Lower leg skin (tissue), 4 donors: ENCODE results near the gene TEK. TPM values are rescaled to one million over a fixed set of nuclear protein-coding genes. Genes with fewer than 3 reads are reported as not detected.

ENCODE experiments used
- DNase-seq, 2 donors: peaks; one replicate each; pipeline ENCODE4 v3.0.0-alpha.2; 2019; ENCODE audit warnings: low spot score in 2 of 2
- H3K4me3 ChIP-seq: fragments of 200-600 bp; sonication (generic); 2 replicates; pipeline ENCODE4 v1.5.1; 2017; ENCODE audit warnings: mild to moderate bottlenecking, low read depth; ENCODE audit not compliant: poor library complexity, severe bottlenecking
- POLR2A ChIP-seq, 2 donors: fragments of 450-650 bp; IDR thresholded peaks; one replicate each; pipeline ENCODE4 v1.6.1; 2016 to 2017; ENCODE audit warnings: antibody characterized with exemption in 2 of 2, mild to moderate bottlenecking in 1 of 2, moderate library complexity in 1 of 2
- WGBS, 2 donors: methylation state at CpG; one replicate each; pipeline ENCODE4 v1.1.5; 2018; 5-methylcytosine and 5-hydroxymethylcytosine counted together
- intact Hi-C: fragments of 100-400 bp; cut with DNase I; formaldehyde crosslinking; loops from one replicate; pipeline ENCODE4 v1.15.0; 2023; ENCODE audit warnings: low total_unique reads
- total RNA-seq, 4 donors: library from RNA; depleted of rRNA; stranded (reverse); fragments of >200 nt; gene quantifications; one replicate each; pipeline ENCODE4 v1.1.0, GENCODE V29; 2016
- TF ChIP-seq, protein P1 (sequence below), 3 donors: fragments of 450-650 bp; IDR thresholded peaks; one replicate each; pipeline ENCODE4 v1.5.1; 2016; ENCODE audit warnings: antibody characterized with exemption in 3 of 3, mild to moderate bottlenecking in 3 of 3, moderate library complexity in 2 of 3

The TEK gene
- total RNA-seq, 4 donors from 2014 or later: 2.5 to 9.2 (median 3.8) TPM

DNA sequence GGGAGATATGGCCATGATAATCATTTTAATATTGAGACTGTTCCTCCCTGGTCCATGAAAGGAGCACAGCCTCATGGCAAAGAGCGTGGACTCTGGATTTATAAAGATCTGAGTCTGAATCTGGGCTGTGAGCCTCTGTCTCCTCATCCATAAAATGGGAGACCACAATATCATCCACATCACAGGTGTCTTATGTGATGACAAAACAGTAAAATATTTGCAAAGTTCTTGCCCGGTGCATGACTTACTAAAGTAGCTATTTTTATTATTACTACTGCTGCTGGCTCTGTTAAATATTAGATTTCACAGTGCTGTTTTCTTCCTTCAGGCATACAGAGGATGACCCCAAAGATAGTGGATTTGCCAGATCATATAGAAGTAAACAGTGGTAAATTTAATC is 74.1 kb downstream of the TEK start:
- intact Hi-C loops: no loop called here
- 90 to 95% methylated on average over 2 of the region's 2 CpGs for WGBS, 2 donors
- TF ChIP-seq, protein P1, sequence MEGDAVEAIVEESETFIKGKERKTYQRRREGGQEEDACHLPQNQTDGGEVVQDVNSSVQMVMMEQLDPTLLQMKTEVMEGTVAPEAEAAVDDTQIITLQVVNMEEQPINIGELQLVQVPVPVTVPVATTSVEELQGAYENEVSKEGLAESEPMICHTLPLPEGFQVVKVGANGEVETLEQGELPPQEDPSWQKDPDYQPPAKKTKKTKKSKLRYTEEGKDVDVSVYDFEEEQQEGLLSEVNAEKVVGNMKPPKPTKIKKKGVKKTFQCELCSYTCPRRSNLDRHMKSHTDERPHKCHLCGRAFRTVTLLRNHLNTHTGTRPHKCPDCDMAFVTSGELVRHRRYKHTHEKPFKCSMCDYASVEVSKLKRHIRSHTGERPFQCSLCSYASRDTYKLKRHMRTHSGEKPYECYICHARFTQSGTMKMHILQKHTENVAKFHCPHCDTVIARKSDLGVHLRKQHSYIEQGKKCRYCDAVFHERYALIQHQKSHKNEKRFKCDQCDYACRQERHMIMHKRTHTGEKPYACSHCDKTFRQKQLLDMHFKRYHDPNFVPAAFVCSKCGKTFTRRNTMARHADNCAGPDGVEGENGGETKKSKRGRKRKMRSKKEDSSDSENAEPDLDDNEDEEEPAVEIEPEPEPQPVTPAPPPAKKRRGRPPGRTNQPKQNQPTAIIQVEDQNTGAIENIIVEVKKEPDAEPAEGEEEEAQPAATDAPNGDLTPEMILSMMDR (IDR thresholded peaks at IDR 0.05): no peak
- no peak for TF ChIP-seq POLR2A (IDR thresholded peaks at IDR 0.05)
- no peak overlapping the region for H3K4me3 ChIP-seq
- no peak for DNase-seq

DNA sequence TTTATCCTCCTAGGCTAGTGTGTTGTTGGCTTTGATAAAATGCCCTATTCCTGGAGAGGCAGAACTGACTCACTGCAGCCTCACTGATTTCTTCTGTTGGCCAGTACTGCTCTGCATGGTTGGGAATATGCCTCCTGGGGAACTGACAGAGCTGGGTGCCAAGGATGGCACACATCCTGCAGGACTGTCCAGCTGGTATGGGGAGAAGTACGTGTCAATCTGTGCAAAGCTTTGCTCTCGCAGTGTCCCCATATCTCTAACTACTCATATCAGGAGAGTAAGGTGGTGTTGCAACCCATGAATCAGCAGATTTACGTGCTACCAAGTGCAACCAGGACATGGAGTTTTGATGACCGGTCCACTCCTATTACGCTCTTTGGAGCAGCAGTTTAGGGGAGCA is 74.7 kb downstream of the TEK start:
- WGBS, 2 donors: 91 to 96% methylated on average over 5 of the region's 5 CpGs
- TF ChIP-seq, protein P1 (IDR thresholded peaks at IDR 0.05): no peak
- no peak for TF ChIP-seq POLR2A (IDR thresholded peaks at IDR 0.05)
- intact Hi-C loops: no loop called here
- no peak overlapping the region for H3K4me3 ChIP-seq
- no peak for DNase-seq

GRCh38 chr9:27184556-27185351 is 75.7 kb downstream of the TEK start:
- WGBS, 2 donors: 71 to 87% methylated on average over 5 of the region's 5 CpGs
- no peak overlapping the region for H3K4me3 ChIP-seq
- no peak for TF ChIP-seq POLR2A (IDR thresholded peaks at IDR 0.05)
- TF ChIP-seq, protein P1 (IDR thresholded peaks at IDR 0.05): no peak
- intact Hi-C loops: no loop called here
- no peak for DNase-seq

- no peak for TF ChIP-seq POLR2A (IDR thresholded peaks at IDR 0.05)
- TF ChIP-seq, protein P1 (IDR thresholded peaks at IDR 0.05): no peak
- 74 to 85% methylated on average over 1 of the region's 1 CpG for WGBS, 2 donors
- no peak overlapping the region for H3K4me3 ChIP-seq
- no peak for DNase-seq
- intact Hi-C loops: no loop called here
Measured at GRCh38 chr9:27188426-27188825, 79.4 kb downstream of the TEK start.

DNA sequence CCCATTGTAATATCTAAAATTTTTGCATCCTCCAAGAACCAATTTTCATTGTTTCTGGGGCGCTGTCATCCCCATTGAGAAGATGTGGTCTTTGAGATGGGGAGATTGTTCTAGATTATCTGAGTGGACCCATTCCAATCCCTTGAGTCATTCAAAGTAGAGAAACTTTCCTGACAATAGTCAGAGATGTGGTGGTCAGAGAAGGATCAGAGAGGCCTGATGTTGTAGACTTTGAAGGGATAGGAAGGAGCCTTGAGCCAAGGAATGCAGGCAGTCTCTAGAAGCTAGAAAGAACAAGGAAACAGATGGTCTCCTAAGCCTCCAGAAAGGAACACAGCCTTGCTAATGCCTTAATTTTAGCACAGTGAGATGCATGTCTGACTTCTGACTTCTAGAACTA is 80.4 kb downstream of the TEK start:
- H3K4me3 ChIP-seq: no peak overlapping the region
- no peak for TF ChIP-seq POLR2A (IDR thresholded peaks at IDR 0.05)
- TF ChIP-seq, protein P1 (IDR thresholded peaks at IDR 0.05): no peak
- no peak for DNase-seq
- WGBS, 2 donors: 96 to 100% methylated on average over 1 of the region's 1 CpG
- intact Hi-C loops: no loop called here
